ENCODE measurements around the gene MAP4.
"Not testable (repeated sequence)": the region's sequence is repeated elsewhere in the genome, so short reads cannot be mapped to it uniquely, and the experiment has no call there.

MAP4 gene, protein sequence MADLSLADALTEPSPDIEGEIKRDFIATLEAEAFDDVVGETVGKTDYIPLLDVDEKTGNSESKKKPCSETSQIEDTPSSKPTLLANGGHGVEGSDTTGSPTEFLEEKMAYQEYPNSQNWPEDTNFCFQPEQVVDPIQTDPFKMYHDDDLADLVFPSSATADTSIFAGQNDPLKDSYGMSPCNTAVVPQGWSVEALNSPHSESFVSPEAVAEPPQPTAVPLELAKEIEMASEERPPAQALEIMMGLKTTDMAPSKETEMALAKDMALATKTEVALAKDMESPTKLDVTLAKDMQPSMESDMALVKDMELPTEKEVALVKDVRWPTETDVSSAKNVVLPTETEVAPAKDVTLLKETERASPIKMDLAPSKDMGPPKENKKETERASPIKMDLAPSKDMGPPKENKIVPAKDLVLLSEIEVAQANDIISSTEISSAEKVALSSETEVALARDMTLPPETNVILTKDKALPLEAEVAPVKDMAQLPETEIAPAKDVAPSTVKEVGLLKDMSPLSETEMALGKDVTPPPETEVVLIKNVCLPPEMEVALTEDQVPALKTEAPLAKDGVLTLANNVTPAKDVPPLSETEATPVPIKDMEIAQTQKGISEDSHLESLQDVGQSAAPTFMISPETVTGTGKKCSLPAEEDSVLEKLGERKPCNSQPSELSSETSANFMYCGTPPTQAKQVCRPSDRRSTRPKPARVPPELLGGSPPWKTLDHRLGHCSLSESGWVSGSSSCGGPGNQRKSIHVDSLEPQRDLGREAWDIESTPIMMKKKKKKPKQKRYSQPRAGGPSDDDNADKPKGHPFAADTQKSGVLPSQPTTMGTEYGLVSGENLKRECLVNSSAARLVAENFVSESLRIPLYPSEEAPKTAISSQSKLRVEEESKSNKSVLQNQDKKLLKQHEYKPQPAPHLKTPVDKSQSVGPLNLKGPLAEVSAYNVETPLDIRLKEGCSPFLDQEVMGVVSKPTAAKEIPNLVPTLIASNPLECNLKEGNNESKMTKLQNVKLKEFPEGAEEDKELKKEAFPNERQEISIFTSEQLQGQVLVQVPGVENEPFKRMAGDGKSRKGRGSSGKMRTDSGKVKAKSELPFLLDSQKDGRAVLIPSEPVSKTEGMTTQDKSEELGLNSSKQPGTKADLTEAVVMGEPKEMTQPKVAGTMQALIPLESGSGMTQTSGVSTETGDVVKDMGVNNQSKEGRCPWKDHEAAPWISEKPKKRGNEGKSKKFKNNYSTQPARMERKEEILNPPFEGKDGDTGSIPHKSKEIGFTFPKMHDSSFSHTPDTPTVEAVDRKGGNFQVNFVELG (N-terminal part only)

GRCh38 chr3:48016301-48016973 lies at the start of gene MAP4:
MAP4 (minus strand) TSS chr3:48016416; CDS start chr3:47998860, 17,556 bp downstream.
- TF ChIP-seq ZNF8 (CRISPR knock-in tag; IDR thresholded peaks at IDR 0.05) (0 out of 2 replicates have a peak, but pooled peaks have one; percentile 41), ISL1 (CRISPR knock-in tag; IDR thresholded peaks at IDR 0.05) (peak; percentile 24; the same call in 1 of the 2 replicates), ZC3H10 (CRISPR knock-in tag; IDR thresholded peaks at IDR 0.05) (no peak), TCF4 (CRISPR knock-in tag; IDR thresholded peaks at IDR 0.05; ENCODE audit: borderline replicate concordance) (no peak), BACH2 (CRISPR knock-in tag; IDR thresholded peaks at IDR 0.05; ENCODE audit: borderline replicate concordance) (no peak), SNAI2 (CRISPR knock-in tag; IDR thresholded peaks at IDR 0.05) (no peak), ESRRG (CRISPR knock-in tag; IDR thresholded peaks at IDR 0.05) (no peak)
- peak; percentile 8 for ATAC-seq

DNA sequence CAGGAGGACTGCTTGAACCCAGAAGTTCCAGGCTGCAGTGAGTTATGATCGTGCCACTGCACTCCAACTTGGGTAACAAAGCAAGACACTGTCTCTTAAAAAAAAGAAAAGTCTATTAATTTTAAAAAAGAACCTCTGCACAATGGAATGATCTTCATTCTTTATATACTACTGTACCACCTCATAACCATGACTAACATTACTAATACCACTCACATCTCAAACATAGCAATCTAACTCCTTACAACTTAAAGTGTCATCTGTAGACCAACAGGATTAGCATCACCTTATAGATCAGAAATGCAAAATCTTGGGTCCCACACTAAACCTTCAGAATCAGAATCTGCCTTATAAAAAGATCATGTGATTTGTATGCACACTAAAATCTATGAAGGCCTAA lies 48.8 kb upstream of the MAP4 start:
- peak; percentile 49 for ATAC-seq
- TF ChIP-seq ZC3H10 (CRISPR knock-in tag; IDR thresholded peaks at IDR 0.05), result no peak

DNA sequence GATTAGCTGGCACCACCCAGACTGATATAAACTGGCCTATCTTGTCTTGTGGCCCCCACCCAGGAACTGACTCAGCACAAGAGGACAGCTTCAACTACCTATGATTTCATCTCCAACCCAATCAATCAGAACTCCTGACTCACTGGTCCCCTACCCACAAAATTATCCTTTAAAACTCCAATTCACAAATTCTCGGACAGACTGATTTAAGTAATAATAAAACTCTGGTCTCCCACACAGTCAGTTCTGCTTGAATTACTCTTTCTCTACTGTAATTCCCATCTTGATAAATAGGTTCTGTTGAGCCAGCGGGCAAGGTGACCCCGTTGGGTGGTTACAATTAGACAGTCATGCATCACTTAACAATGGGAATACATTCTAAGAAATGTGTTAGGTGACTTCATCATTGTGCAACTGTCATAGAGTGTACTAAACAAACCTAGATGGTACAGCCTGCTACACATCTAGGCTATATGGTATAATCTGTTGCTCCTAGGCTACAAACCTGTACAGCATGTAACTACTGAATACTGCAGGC lies 48.1 kb upstream of the MAP4 start:
- TF ChIP-seq POU6F1 (CRISPR knock-in tag; IDR thresholded peaks at IDR 0.05; ENCODE audit: borderline replicate concordance, low read depth) (no peak), GLIS3 (CRISPR knock-in tag; IDR thresholded peaks at IDR 0.05) (no peak), ZNF565 (CRISPR knock-in tag; conservative IDR thresholded peaks at IDR 0.05; ENCODE audit: low read depth) (no peak)
- TF ChIP-seq, protein P1, sequence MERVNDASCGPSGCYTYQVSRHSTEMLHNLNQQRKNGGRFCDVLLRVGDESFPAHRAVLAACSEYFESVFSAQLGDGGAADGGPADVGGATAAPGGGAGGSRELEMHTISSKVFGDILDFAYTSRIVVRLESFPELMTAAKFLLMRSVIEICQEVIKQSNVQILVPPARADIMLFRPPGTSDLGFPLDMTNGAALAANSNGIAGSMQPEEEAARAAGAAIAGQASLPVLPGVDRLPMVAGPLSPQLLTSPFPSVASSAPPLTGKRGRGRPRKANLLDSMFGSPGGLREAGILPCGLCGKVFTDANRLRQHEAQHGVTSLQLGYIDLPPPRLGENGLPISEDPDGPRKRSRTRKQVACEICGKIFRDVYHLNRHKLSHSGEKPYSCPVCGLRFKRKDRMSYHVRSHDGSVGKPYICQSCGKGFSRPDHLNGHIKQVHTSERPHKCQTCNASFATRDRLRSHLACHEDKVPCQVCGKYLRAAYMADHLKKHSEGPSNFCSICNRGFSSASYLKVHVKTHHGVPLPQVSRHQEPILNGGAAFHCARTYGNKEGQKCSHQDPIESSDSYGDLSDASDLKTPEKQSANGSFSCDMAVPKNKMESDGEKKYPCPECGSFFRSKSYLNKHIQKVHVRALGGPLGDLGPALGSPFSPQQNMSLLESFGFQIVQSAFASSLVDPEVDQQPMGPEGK (CRISPR knock-in tag; IDR thresholded peaks at IDR 0.05; ENCODE audit: borderline replicate concordance), result peak; percentile 47; the same call in 1 of the 2 replicates
- ATAC-seq, result peak; percentile 48

- not testable (repeated sequence) for ATAC-seq
Measured at GRCh38 chr3:48061586-48061985, 45.4 kb upstream of the MAP4 start.

- peak; percentile 56; the same call in 1 of the 3 replicates for ATAC-seq
- TF ChIP-seq CREB5 (CRISPR knock-in tag; IDR thresholded peaks at IDR 0.05; ENCODE audit: low read depth), result no peak
- TF ChIP-seq PPARA (CRISPR knock-in tag; IDR thresholded peaks at IDR 0.05; ENCODE audit: borderline replicate concordance), result no peak
- TF ChIP-seq TSHZ2 (CRISPR knock-in tag; IDR thresholded peaks at IDR 0.05), result no peak
- no peak for TF ChIP-seq TOX (CRISPR knock-in tag; IDR thresholded peaks at IDR 0.05; ENCODE audit: borderline replicate concordance)
- TF ChIP-seq OSR1 (CRISPR knock-in tag; IDR thresholded peaks at IDR 0.05), result no peak
- no peak for TF ChIP-seq RARB (CRISPR knock-in tag; IDR thresholded peaks at IDR 0.05)
- TF ChIP-seq POU6F1 (CRISPR knock-in tag; IDR thresholded peaks at IDR 0.05; ENCODE audit: borderline replicate concordance, low read depth), result no peak
- TF ChIP-seq SNAI2 (CRISPR knock-in tag; IDR thresholded peaks at IDR 0.05), result no peak
- no peak for TF ChIP-seq ARNTL (CRISPR knock-in tag; IDR thresholded peaks at IDR 0.05; ENCODE audit: borderline replicate concordance, low read depth)
- TF ChIP-seq ZC3H10 (CRISPR knock-in tag; IDR thresholded peaks at IDR 0.05), result no peak
Measured at GRCh38 chr3:48058091-48058490, 41.9 kb upstream of the MAP4 start.
